HUES48 (cell line): Measurements from ENCODE around the gene ADGB.

ENCODE experiments used
- H3K27ac ChIP-seq: one replicate; pipeline ENCODE4 v1.7.0; 2013; ENCODE audit warnings: low read depth, low read length, inconsistent platforms
- H3K27me3 ChIP-seq: 2 replicates; pipeline ENCODE4 v1.6.1; 2013; ENCODE audit warnings: mild to moderate bottlenecking, low read length; ENCODE audit not compliant: control insufficient read depth, insufficient read depth
- H3K36me3 ChIP-seq: 2 replicates; pipeline ENCODE4 v1.6.1; 2013; ENCODE audit warnings: low read length; ENCODE audit not compliant: control insufficient read depth, insufficient read depth
- H3K4me1 ChIP-seq: 2 replicates; pipeline ENCODE4 v1.6.1; 2013; ENCODE audit warnings: mild to moderate bottlenecking, low read length; ENCODE audit not compliant: control insufficient read depth, insufficient read depth
- H3K4me3 ChIP-seq: 2 replicates; pipeline ENCODE4 v1.5.1; 2013; ENCODE audit warnings: mild to moderate bottlenecking, low read depth, low read length
- H3K9ac ChIP-seq: 2 replicates; pipeline ENCODE4 v1.6.1; 2013; ENCODE audit warnings: mild to moderate bottlenecking, low read depth, low read length, moderate library complexity
- H3K9me3 ChIP-seq: 2 replicates; pipeline ENCODE4 v1.6.1; 2013; ENCODE audit warnings: low read length; ENCODE audit not compliant: control insufficient read depth, insufficient read depth

ADGB gene

GRCh38 chr6:146583966-146584365 is 14.8 kb upstream of the ADGB start:
- Histone ChIP-seq H3K4me3 (no peak overlapping the region), H3K27me3 (no peaks in the 10 kb centered on the region), H3K4me1 (no peaks in the 10 kb centered on the region), H3K9me3 (no peaks in the 10 kb centered on the region), H3K36me3 (no peaks in the 10 kb centered on the region), H3K9ac (no peak overlapping the region), H3K27ac (no peak overlapping the region)

DNA sequence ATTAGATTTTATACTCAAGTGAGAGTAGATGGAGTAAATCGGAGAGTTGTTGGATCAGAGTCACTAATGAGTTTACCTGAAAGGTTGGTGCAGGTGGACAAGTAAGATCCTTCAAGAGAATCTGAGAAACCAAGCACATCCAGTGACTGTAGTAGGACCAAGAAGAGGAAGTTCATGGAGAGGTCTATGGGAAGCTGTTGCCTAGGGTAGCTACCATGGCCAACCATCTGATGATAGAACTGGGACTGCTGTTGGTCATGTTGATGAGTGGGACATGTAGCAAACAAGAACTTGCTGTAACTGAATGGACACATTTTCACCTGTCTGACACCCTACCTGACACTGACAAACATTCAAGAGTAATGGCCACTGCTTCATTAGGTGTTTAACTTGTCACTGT is 11.3 kb upstream of the ADGB start:
- no peaks in the 10 kb centered on the region for H3K27me3 ChIP-seq
- H3K27ac ChIP-seq: no peak overlapping the region
- no peak overlapping the region for H3K9ac ChIP-seq
- H3K36me3 ChIP-seq: no peaks in the 10 kb centered on the region
- H3K9me3 ChIP-seq: no peaks in the 10 kb centered on the region
- H3K4me3 ChIP-seq: no peak overlapping the region
- H3K4me1 ChIP-seq: no peaks in the 10 kb centered on the region

- Histone ChIP-seq H3K9me3 (no peaks in the 10 kb centered on the region), H3K36me3 (no peaks in the 10 kb centered on the region), H3K27ac (no peak overlapping the region), H3K27me3 (no peaks in the 10 kb centered on the region), H3K4me1 (no peaks in the 10 kb centered on the region), H3K4me3 (no peak overlapping the region), H3K9ac (no peak overlapping the region)
Measured at GRCh38 chr6:146590492-146590891, 8.3 kb upstream of the ADGB start.

GRCh38 chr6:146592451-146592850 is 6.3 kb upstream of the ADGB start:
- Histone ChIP-seq H3K9me3 (no peaks in the 10 kb centered on the region), H3K36me3 (no peaks in the 10 kb centered on the region), H3K27ac (no peak overlapping the region), H3K4me1 (no peaks in the 10 kb centered on the region), H3K9ac (no peak overlapping the region), H3K4me3 (no peak overlapping the region), H3K27me3 (no peaks in the 10 kb centered on the region)

- H3K36me3 ChIP-seq: no peaks in the 10 kb centered on the region
- H3K4me1 ChIP-seq: peaks cover 3% of the 10 kb centered on the region; the same call in 1 of the 2 replicates
- H3K9me3 ChIP-seq: no peaks in the 10 kb centered on the region
- no peak overlapping the region for H3K9ac ChIP-seq
- H3K4me3 ChIP-seq: no peak overlapping the region
- H3K27ac ChIP-seq: no peak overlapping the region
- no peaks in the 10 kb centered on the region for H3K27me3 ChIP-seq
Measured at GRCh38 chr6:146593986-146594385, 4.8 kb upstream of the ADGB start.

DNA sequence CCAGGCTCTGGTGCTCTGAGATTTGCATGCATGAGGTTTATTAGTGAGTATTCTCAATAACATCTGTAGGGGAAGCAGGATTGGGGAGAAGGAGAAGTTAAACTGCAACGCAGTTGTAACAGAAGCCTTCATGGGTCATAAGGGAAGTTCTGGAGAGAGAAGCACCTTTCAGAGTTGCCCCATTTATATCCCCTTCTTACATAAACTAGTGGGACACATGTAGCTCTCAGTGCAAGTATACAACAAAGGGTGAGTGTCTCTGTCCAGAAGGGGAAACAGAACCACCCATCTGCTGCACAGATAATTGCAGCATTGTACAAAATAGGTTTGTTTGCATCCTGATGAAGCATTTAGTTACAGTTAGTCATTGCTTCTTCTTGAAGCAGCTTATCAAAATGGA is 4.3 kb upstream of the ADGB start:
- Histone ChIP-seq H3K27ac (no peak overlapping the region), H3K9ac (no peak overlapping the region), H3K27me3 (peaks cover 4% of the 10 kb centered on the region), H3K36me3 (no peaks in the 10 kb centered on the region), H3K4me1 (peaks cover 3% of the 10 kb centered on the region; the same call in 1 of the 2 replicates), H3K4me3 (no peak overlapping the region), H3K9me3 (no peaks in the 10 kb centered on the region)

DNA sequence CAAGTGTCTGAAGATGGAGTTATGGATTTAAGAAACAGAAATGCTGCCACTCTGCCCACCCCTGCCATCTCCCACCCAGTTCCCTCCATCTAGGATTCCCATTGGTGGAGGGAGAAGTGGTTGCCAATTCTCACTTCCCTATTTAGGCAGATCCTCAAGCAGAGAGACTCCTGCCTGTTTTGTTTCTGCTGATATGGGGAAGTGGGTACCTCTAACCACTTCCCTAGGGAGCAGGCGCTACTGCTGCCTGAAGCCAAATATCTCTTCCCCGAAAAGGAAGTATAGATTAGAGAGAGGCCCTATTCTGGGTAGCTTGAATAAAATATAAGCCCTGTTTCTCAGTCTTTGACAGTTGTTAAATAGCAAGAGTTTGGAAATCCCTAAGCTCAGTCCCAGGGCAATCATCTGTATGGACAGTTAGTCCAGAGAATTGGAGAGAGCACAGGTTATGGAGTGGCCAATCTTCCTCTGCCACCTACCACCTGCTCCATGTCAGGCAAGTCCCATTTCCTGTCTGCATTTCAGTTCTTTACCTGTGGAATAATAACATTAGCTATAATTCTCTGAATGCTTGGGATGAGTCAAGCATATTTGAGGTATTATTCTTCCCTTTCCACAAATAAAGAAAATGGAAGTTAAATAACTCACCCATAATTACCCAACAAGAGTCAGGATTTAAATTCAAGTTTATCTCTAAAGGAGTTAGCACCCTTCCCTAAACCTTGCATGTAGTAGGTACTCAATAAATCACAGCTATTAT is 2.6 kb upstream of the ADGB start:
- Histone ChIP-seq H3K27me3 (peaks cover 8% of the 10 kb centered on the region), H3K9ac (no peak overlapping the region), H3K36me3 (no peaks in the 10 kb centered on the region), H3K9me3 (no peaks in the 10 kb centered on the region), H3K27ac (no peak overlapping the region), H3K4me1 (peaks cover 3% of the 10 kb centered on the region; the same call in 1 of the 2 replicates), H3K4me3 (no peak overlapping the region)

- no peaks in the 10 kb centered on the region for H3K36me3 ChIP-seq
- H3K27ac ChIP-seq: no peak overlapping the region
- no peak overlapping the region for H3K9ac ChIP-seq
- H3K4me3 ChIP-seq: no peak overlapping the region
- H3K4me1 ChIP-seq: peaks cover 3% of the 10 kb centered on the region; the same call in 1 of the 2 replicates
- no peaks in the 10 kb centered on the region for H3K9me3 ChIP-seq
- H3K27me3 ChIP-seq: peaks cover 8% of the 10 kb centered on the region
Measured at GRCh38 chr6:146601352-146601751, 2.6 kb downstream of the ADGB start.

- Histone ChIP-seq H3K27me3 (peaks cover 8% of the 10 kb centered on the region), H3K9me3 (no peaks in the 10 kb centered on the region), H3K4me3 (no peak overlapping the region), H3K36me3 (no peaks in the 10 kb centered on the region), H3K27ac (no peak overlapping the region), H3K9ac (no peak overlapping the region), H3K4me1 (peaks cover 3% of the 10 kb centered on the region; the same call in 1 of the 2 replicates)
Measured at GRCh38 chr6:146602526-146602925, 3.8 kb downstream of the ADGB start.

- H3K27me3 ChIP-seq: no peaks in the 10 kb centered on the region
Measured at GRCh38 chr6:146613947-146614346, 15.2 kb downstream of the ADGB start.

GRCh38 chr6:146620655-146621054 is 21.9 kb downstream of the ADGB start:
- Histone ChIP-seq H3K36me3 (no peaks in the 10 kb centered on the region), H3K27ac (no peak overlapping the region), H3K9ac (no peak overlapping the region), H3K27me3 (no peaks in the 10 kb centered on the region), H3K9me3 (no peaks in the 10 kb centered on the region), H3K4me1 (no peaks in the 10 kb centered on the region), H3K4me3 (no peak overlapping the region)

More at GRCh38 chr6:146613947-146614346, 15.2 kb downstream of the ADGB start:
- H3K9ac ChIP-seq: no peak overlapping the region
- H3K36me3 ChIP-seq: no peaks in the 10 kb centered on the region
- no peak overlapping the region for H3K27ac ChIP-seq
- peaks cover 3% of the 10 kb centered on the region; the same call in 1 of the 2 replicates for H3K4me1 ChIP-seq
- no peak overlapping the region for H3K4me3 ChIP-seq
- H3K9me3 ChIP-seq: no peaks in the 10 kb centered on the region
